Endothelial cell of umbilical vein (primary cell): ENCODE data around the gene SULT1A1. TPM values are rescaled to one million over a fixed set of nuclear protein-coding genes. Genes with fewer than 3 reads are reported as not detected.

Experiments used
- BruUV-seq: library from RNA; stranded (reverse); fragments of 400-500 nt; replicated peaks from 2 replicates; lab custom pipeline; 2021; lab: Mats Ljungman, UMichigan
- CTCF ChIA-PET: fragments of 300-600, 350-600 bp; sonication (Branson Sonifier 250); formaldehyde crosslinking; loops from one replicate; lab custom pipeline; 2021; ENCODE audit warnings: antibody characterized with exemption, inconsistent platforms; lab: Charles Lee
- POLR2A ChIA-PET: fragments of 300-600, 350-600 bp; sonication (Branson Sonifier 250); formaldehyde crosslinking; loops from one replicate; lab custom pipeline; 2021; ENCODE audit warnings: antibody characterized with exemption, inconsistent platforms; lab: Charles Lee
- DNase-seq: peaks from one replicate; pipeline ENCODE4 v3.0.0-alpha.2; 2011; ENCODE audit warnings: low read depth, low spot score
- FAIRE-seq: peaks from 2 replicates; lab custom pipeline; 2011; peaks lifted over from hg19 to GRCh38; lab: Jason Lieb, UNC
- H2AFZ ChIP-seq: 2 replicates; pipeline ENCODE4 v1.6.0; 2012; ENCODE audit warnings: low read depth, low read length, control low read depth, inconsistent platforms
- H3K27ac ChIP-seq: 2 replicates; pipeline ENCODE4 v1.5.1; 2011; ENCODE audit warnings: low read depth, mild to moderate bottlenecking, control low read depth, low read length, moderate library complexity; ENCODE audit not compliant: insufficient read depth
- H3K27me3 ChIP-seq, 2 experiments: 2 replicates each; pipeline versions ENCODE4 v1.6.0 to v1.6.1; 2011; ENCODE audit warnings: low read length in 2 of 2, mixed read lengths in 1 of 2; ENCODE audit not compliant: control insufficient read depth in 2 of 2, insufficient read depth in 2 of 2
- H3K36me3 ChIP-seq, 2 experiments: 2 replicates in 1 of 2; 3 replicates in 1 of 2; pipeline ENCODE4 v1.5.1; 2011; ENCODE audit warnings: low read length in 2 of 2, mild to moderate bottlenecking in 1 of 2, moderate library complexity in 1 of 2; ENCODE audit not compliant: control insufficient read depth in 2 of 2, insufficient read depth in 2 of 2; ENCODE audit errors: extremely low read depth in 1 of 2
- H3K4me1 ChIP-seq: 3 replicates; pipeline ENCODE4 v1.5.1; 2011; ENCODE audit warnings: mild to moderate bottlenecking, low read length; ENCODE audit not compliant: control insufficient read depth, insufficient read depth; ENCODE audit errors: extremely low read depth
- H3K4me2 ChIP-seq: 2 replicates; pipeline ENCODE4 v1.6.1; 2011; ENCODE audit warnings: low read length, control low read depth, mixed read lengths; ENCODE audit not compliant: insufficient read depth
- H3K4me3 ChIP-seq, 3 experiments: fragments of 200-600 bp in 1 of 3; sonication (generic), shearing (Covaris generic) in 1 of 3; replicated peaks in 1 of 3; 2 replicates each; pipeline ENCODE4 v1.5.1; 2011 to 2016; ENCODE audit warnings: control low read depth in 3 of 3, low read length in 3 of 3, mild to moderate bottlenecking in 2 of 3, inconsistent platforms in 1 of 3, low read depth in 1 of 3, moderate library complexity in 1 of 3; ENCODE audit not compliant: insufficient read depth in 1 of 3
- H3K79me2 ChIP-seq: 2 replicates; pipeline ENCODE4 v1.6.0; 2012; ENCODE audit warnings: low read length, inconsistent platforms; ENCODE audit not compliant: control insufficient read depth, insufficient read depth
- H3K9ac ChIP-seq: replicated peaks from 2 replicates; pipeline ENCODE3; 2011; ENCODE audit warnings: low read length, control low read depth; ENCODE audit not compliant: insufficient read depth; ENCODE audit errors: extremely low read depth
- H3K9me1 ChIP-seq: replicated peaks from 3 replicates; pipeline ENCODE4 v1.6.0; 2011; ENCODE audit warnings: mild to moderate bottlenecking, low read length; ENCODE audit not compliant: control insufficient read depth, insufficient read depth; ENCODE audit errors: extremely low read depth
- H3K9me3 ChIP-seq: replicated peaks from 2 replicates; pipeline ENCODE4 v1.5.1; 2012; ENCODE audit warnings: low read length, inconsistent platforms; ENCODE audit not compliant: control insufficient read depth, insufficient read depth
- H4K20me1 ChIP-seq: replicated peaks from 2 replicates; pipeline ENCODE3; 2011; ENCODE audit warnings: mild to moderate bottlenecking, low read length; ENCODE audit not compliant: control insufficient read depth, insufficient read depth; ENCODE audit errors: extremely low read depth
- EZH2 ChIP-seq: IDR thresholded peaks from 2 replicates; pipeline ENCODE4 v1.6.1; 2012; ENCODE audit warnings: borderline replicate concordance, low read depth, mild to moderate bottlenecking, moderate library complexity, low read length, inconsistent platforms; ENCODE audit not compliant: severe bottlenecking
- FOS ChIP-seq: IDR thresholded peaks from 2 replicates; pipeline ENCODE4 v1.6.1; 2011; ENCODE audit warnings: mild to moderate bottlenecking, low read length, moderate library complexity, borderline replicate concordance; ENCODE audit not compliant: insufficient read depth
- GATA2 ChIP-seq: IDR thresholded peaks from 2 replicates; pipeline ENCODE4 v1.7.0; 2011; ENCODE audit warnings: low read depth, mild to moderate bottlenecking, moderate library complexity, mixed read lengths, low read length; ENCODE audit not compliant: insufficient read length, insufficient read depth
- JUN ChIP-seq: IDR thresholded peaks from 2 replicates; pipeline ENCODE4 v1.6.1; 2011; ENCODE audit warnings: borderline replicate concordance, low read depth; ENCODE audit not compliant: insufficient read length, insufficient read depth
- MAX ChIP-seq: IDR thresholded peaks from 2 replicates; pipeline ENCODE4 v1.6.1; 2011; ENCODE audit not compliant: insufficient read depth, insufficient read length
- MYC ChIP-seq: IDR thresholded peaks from one replicate; pipeline ENCODE4 v1.6.1; 2011; ENCODE audit warnings: mild to moderate bottlenecking, low read depth, low read length
- POLR2A ChIP-seq: IDR thresholded peaks from 2 replicates; pipeline ENCODE4 v1.6.1; 2012; ENCODE audit warnings: low read depth, mild to moderate bottlenecking, control low read depth, low read length
- POLR2AphosphoS5 ChIP-seq: IDR thresholded peaks from 2 replicates; pipeline ENCODE4 v1.6.1; 2012; ENCODE audit warnings: low read depth, mild to moderate bottlenecking, control low read depth, low read length, moderate library complexity; ENCODE audit not compliant: insufficient read depth
- dilution Hi-C: fragments of 300-500 bp; cut with MboI; formaldehyde crosslinking; loops from one replicate; pipeline ENCODE4 v1.15.0; 2019; ENCODE audit warnings: low sequenced_read_pairs; ENCODE audit not compliant: extremely low pct_ligation_motif_present
- intact Hi-C: fragments of 100-400 bp; cut with micrococcal nuclease; formaldehyde crosslinking; loops from one replicate; pipeline ENCODE4 v1.10.0; 2022
- polyA plus RNA-seq, 4 experiments: library from polyadenylated mRNA; depleted of rRNA in 3 of 4; stranded (reverse) in 3 of 4; unstranded in 1 of 4; fragments of >200 nt; gene quantifications; 2 replicates each; pipeline versions ENCODE4 v1.2.1 to v1.2.3, GENCODE V29; 2011 to 2012; ENCODE audit warnings: missing spikeins in 1 of 4
- total RNA-seq: library from RNA; stranded (reverse); gene quantifications from 2 replicates; pipeline ENCODE4 v1.2.3, GENCODE V29; 2021
- TF ChIP-seq, protein P1 (sequence below), 2 donors: IDR thresholded peaks; 1 replicate in 1 of 2; 2 replicates in 1 of 2; pipeline ENCODE4 v1.5.1; 2011; ENCODE audit warnings: low read length in 2 of 2, mild to moderate bottlenecking in 2 of 2, moderate library complexity in 2 of 2, control low read depth in 1 of 2, inconsistent platforms in 1 of 2, low read depth in 1 of 2; ENCODE audit not compliant: insufficient read depth in 1 of 2; ENCODE audit errors: extremely low read depth in 1 of 2

SULT1A1 gene
- total and polyA plus RNA-seq, 2 donors (not counting 3 experiments of a cell fraction or from before 2014, with no cell fraction given): 0.77 to 0.90 TPM

DNA sequence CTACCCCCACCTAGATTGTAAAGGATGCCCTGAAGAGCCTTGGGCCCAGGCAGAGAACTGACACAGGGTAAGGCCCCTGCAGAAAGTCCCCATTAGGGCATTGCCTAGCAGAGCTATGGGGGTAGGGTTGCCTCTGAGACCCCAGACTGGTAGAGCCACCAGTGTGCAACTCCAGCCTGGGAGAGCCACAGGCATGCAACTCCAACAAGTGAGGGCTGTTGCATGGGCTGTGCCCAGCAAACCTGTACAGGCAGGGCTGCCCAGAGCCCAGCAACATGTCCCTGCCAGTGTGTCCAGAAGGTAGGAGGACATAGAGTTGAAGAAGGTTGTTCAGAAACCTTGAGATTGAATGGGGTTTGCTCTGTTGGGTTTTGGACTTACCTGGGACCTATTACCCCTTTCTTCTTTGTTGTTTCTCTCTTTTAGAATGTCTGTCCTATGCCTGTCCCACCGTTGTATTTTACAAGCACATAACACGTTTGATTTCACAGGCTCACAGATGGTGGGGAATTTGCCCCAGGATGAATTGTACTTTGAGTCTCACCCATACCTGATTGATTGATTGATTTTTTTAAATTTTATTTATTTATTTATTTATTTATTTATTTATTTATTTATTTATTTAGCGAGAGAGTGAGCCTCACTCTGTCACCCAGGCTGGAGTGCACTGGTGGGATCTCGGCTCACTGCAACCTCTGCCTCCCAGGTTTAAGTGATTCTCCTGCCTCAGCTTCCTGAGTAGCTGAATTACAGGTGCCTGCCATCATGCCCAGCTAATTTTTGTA, 39.7 kb downstream of the SULT1A1 start:
- DNase-seq (no peak), FAIRE-seq (no peak)
- no peaks in the 10 kb centered on the region for H3K36me3 ChIP-seq
- no peak overlapping the region for H2AFZ ChIP-seq
- no peak overlapping the region for H3K9ac ChIP-seq
- no peaks in the 10 kb centered on the region for H4K20me1 ChIP-seq
- no peaks in the 10 kb centered on the region for H3K4me1 ChIP-seq
- no peak overlapping the region for H3K4me3 ChIP-seq
- intact Hi-C loops: loop anchor here (10.0 kb wide), 1 partner anchor 65 kb away; the partner anchor contains the start of gene NPIPB8
- H3K27me3 ChIP-seq: no peaks in the 10 kb centered on the region
- no TSS peak for BruUV-seq
- ChIA-PET CTCF (no interaction called here), POLR2A (no interaction called here)
- no peaks in the 10 kb centered on the region for H3K9me3 ChIP-seq
- no peak overlapping the region for H3K4me2 ChIP-seq
- dilution Hi-C loops: no loop called here
- H3K79me2 ChIP-seq: no peaks in the 10 kb centered on the region
- H3K9me1 ChIP-seq: no peaks in the 10 kb centered on the region
- TF ChIP-seq MYC (no peak), FOS (no peak), JUN (no peak), POLR2AphosphoS5 (no peak), EZH2 (no peak), GATA2 (no peak), MAX (no peak), POLR2A (no peak)
- TF ChIP-seq, protein P1, sequence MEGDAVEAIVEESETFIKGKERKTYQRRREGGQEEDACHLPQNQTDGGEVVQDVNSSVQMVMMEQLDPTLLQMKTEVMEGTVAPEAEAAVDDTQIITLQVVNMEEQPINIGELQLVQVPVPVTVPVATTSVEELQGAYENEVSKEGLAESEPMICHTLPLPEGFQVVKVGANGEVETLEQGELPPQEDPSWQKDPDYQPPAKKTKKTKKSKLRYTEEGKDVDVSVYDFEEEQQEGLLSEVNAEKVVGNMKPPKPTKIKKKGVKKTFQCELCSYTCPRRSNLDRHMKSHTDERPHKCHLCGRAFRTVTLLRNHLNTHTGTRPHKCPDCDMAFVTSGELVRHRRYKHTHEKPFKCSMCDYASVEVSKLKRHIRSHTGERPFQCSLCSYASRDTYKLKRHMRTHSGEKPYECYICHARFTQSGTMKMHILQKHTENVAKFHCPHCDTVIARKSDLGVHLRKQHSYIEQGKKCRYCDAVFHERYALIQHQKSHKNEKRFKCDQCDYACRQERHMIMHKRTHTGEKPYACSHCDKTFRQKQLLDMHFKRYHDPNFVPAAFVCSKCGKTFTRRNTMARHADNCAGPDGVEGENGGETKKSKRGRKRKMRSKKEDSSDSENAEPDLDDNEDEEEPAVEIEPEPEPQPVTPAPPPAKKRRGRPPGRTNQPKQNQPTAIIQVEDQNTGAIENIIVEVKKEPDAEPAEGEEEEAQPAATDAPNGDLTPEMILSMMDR (IDR thresholded peaks at IDR 0.05; ENCODE audit: extremely low read depth in 1 of 2, insufficient read depth in 1 of 2, low read depth in 1 of 2, low read length in 2 of 2): no peak
- no peak overlapping the region for H3K27ac ChIP-seq
